Lower lobe of right lung (tissue), 2 donors: ENCODE data around the gene GAS1. TPM values are rescaled to one million over a fixed set of nuclear protein-coding genes. Genes with fewer than 3 reads are reported as not detected.

Experiments
- ATAC-seq, 2 donors: fragments of 200-7000 bp; cut with Tn5 transposase; one replicate each; pipeline ENCODE4 v1.9.1; 2020 to 2022; ENCODE audit warnings: mild to moderate bottlenecking in 2 of 2, moderate library complexity in 2 of 2
- DNase-seq: peaks from one replicate; pipeline ENCODE4 v3.0.0-alpha.2; 2020
- H3K27ac ChIP-seq: fragments of 200-600 bp; one replicate; pipeline ENCODE4 v1.8.0; 2022
- H3K27me3 ChIP-seq: fragments of 200-600 bp; one replicate; pipeline ENCODE4 v1.8.0; 2022; ENCODE audit warnings: low read depth
- H3K36me3 ChIP-seq: fragments of 200-600 bp; one replicate; pipeline ENCODE4 v1.8.0; 2022; ENCODE audit warnings: mild to moderate bottlenecking
- H3K4me1 ChIP-seq: fragments of 200-600 bp; one replicate; pipeline ENCODE4 v1.8.0; 2022
- H3K4me3 ChIP-seq: fragments of 200-600 bp; one replicate; pipeline ENCODE4 v1.8.0; 2022; ENCODE audit warnings: mild to moderate bottlenecking
- H3K9me3 ChIP-seq: fragments of 200-600 bp; one replicate; pipeline ENCODE4 v1.8.0; 2022
- CTCF ChIP-seq: fragments of 200-600 bp; IDR thresholded peaks from one replicate; pipeline ENCODE4 v1.8.0; 2022; ENCODE audit warnings: antibody characterized with exemption, mild to moderate bottlenecking
- intact Hi-C: fragments of 100-400 bp; cut with DNase I; formaldehyde crosslinking; loops from one replicate; pipeline ENCODE4 v1.11.0; 2022
- total RNA-seq: library from RNA; stranded (reverse); fragmentation: NEBNext Ultra II Directional; extraction: Animal tissue kit (Norgen Biotek cat#: 25700); gene quantifications from one replicate; pipeline ENCODE4 v1.2.1, GENCODE V29; 2021
- donor health status: DM: no; HTN: yes; CAD: no; lungs with severe emphysema.

The GAS1 gene
- total RNA-seq, 1 donor from 2014 or later, result 17.3 TPM

GRCh38 chr9:86955042-86955441 is 7.7 kb upstream of the GAS1 start:
- Histone ChIP-seq H3K4me1 (no peaks in the 10 kb centered on the region), H3K27me3 (peaks cover 31% of the 10 kb centered on the region), H3K36me3 (no peaks in the 10 kb centered on the region), H3K4me3 (no peak overlapping the region), H3K9me3 (no peaks in the 10 kb centered on the region), H3K27ac (no peak overlapping the region)
- TF ChIP-seq CTCF, result no peak
- intact Hi-C loops, result no loop called here
- no peak for DNase-seq
- ATAC-seq, result no peak

GRCh38 chr9:86953181-86953580 is 5.9 kb upstream of the GAS1 start:
- no peaks in the 10 kb centered on the region for H3K36me3 ChIP-seq
- intact Hi-C loops, result no loop called here
- DNase-seq, result no peak
- no peak overlapping the region for H3K27ac ChIP-seq
- peaks cover 7% of the 10 kb centered on the region for H3K4me1 ChIP-seq
- H3K4me3 ChIP-seq, result no peak overlapping the region
- no peaks in the 10 kb centered on the region for H3K9me3 ChIP-seq
- no peak for ATAC-seq
- peaks cover 26% of the 10 kb centered on the region for H3K27me3 ChIP-seq
- TF ChIP-seq CTCF, result no peak

GRCh38 chr9:86948074-86948929 is 996 bp upstream of the GAS1 start:
- Histone ChIP-seq H3K4me3 (peak overlapping the region; percentile 81), H3K4me1 (peaks cover 13% of the 10 kb centered on the region), H3K27me3 (peaks cover 40% of the 10 kb centered on the region), H3K27ac (peak overlapping the region; percentile 88), H3K36me3 (no peaks in the 10 kb centered on the region), H3K9me3 (no peaks in the 10 kb centered on the region)
- peak; percentile 89 for TF ChIP-seq CTCF
- ATAC-seq (peak; percentile 83), DNase-seq (peak; percentile 75)
- intact Hi-C loops, result no loop called here

GRCh38 chr9:86946201-86947145 is 833 bp downstream of the GAS1 start:
- H3K4me1 ChIP-seq, result peaks cover 19% of the 10 kb centered on the region
- H3K27ac ChIP-seq, result peak overlapping the region; percentile 88
- DNase-seq, result peak; percentile 68
- H3K4me3 ChIP-seq, result peak overlapping the region; percentile 81
- intact Hi-C loops, result no loop called here
- no peak for TF ChIP-seq CTCF
- no peaks in the 10 kb centered on the region for H3K36me3 ChIP-seq
- no peaks in the 10 kb centered on the region for H3K9me3 ChIP-seq
- ATAC-seq, result peak; percentile 40 to 67
- H3K27me3 ChIP-seq, result peaks cover 54% of the 10 kb centered on the region

GRCh38 chr9:86945728-86946200 is 1.5 kb downstream of the GAS1 start:
- DNase-seq, result peak; percentile 55
- H3K4me1 ChIP-seq, result peaks cover 19% of the 10 kb centered on the region
- H3K36me3 ChIP-seq, result no peaks in the 10 kb centered on the region
- peak overlapping the region; percentile 88 for H3K27ac ChIP-seq
- intact Hi-C loops, result no loop called here
- peaks cover 58% of the 10 kb centered on the region for H3K27me3 ChIP-seq
- H3K9me3 ChIP-seq, result no peaks in the 10 kb centered on the region
- peak in 1 of 2 donors; percentile 7 for ATAC-seq
- TF ChIP-seq CTCF, result no peak
- H3K4me3 ChIP-seq, result peak overlapping the region; percentile 81
